GM18909 (cell line): ENCODE results near the gene SRSF2.
"Not testable (repeated sequence)": the region's sequence is repeated elsewhere in the genome, so short reads cannot be mapped to it uniquely, and the experiment has no call there.

Experiments used
- ATAC-seq: cut with Tn5 transposase; IDR thresholded peaks from one replicate; pipeline ENCODE4 v1.9.1; 2021; ENCODE audit warnings: mild to moderate bottlenecking; ENCODE audit not compliant: unreplicated experiment, poor library complexity

Gene SRSF2

DNA sequence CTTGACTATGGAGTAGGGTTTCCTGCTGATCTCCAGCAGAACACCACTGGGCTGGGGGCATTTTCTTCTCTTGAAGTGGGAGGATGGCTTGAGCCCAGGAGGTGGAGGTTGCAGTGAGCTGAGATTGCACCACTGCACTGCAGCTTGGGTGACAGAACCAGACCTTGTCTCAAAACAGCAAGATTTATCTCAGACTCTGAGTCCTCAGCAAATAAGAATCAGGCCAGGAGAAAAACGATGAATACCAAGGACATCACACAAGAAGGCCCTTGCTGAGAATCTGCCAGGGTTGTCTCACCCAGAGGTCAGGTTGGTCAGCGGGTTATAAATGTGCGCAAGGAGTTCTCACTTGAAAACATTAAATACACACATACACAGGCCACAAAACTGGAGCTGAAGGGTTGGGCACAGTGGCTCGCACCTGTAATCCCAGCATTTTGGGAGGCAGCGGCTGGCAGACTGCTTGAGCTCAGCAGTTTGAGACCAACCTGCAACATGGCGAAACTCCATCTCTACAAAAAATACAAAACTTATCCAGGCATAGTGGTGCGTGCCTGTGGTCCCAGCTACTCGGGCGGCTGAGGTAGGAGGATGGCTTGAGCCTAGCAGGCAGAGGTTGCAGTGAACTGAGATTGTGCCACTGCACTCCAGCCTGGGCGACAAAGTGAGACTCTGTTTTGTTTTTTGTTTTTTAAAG lies 34.0 kb downstream of the SRSF2 start:
- no peak for ATAC-seq

DNA sequence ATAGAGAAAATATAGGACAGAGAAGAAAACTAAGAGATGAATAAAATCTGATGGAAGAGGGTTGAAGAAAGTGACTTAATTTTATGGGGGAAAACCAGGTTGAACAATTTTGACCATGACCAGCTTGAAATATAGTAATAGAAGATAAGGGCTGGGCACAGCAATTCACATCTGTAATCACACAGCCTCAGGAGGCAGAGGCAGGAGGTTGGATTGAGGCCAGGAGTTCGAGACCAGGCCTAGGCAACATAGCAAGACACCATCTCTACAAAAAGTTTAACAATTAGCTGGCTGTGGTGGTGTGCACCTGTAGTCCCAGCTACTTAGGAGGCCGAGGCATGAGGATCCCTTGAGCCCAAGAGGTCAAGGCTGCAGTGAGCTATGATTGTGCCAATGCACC lies 35.1 kb downstream of the SRSF2 start:
- no peak for ATAC-seq

DNA sequence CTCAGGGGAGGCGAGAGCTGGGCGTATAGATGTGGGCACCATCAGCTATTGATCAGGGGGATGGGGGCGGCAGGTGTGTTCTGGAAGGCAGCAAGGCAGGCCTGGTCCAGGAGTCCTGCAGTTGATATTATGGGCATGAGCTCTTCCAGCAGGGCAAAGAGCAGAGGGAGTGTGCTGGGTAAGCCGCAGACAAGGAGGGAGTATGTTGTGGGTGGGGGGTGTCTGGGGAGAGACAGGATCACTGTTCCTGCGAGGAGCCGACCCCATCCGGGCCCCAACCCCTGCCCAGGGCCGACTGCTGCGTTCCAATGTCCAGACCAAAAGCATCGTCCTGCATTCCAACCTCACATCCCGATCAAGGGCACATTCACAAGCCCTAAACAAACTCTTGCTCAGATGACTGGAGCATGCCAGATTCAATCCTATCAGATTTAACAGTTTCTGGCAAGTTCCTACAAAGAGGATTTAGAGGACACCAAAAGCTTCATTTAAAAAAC lies 35.6 kb downstream of the SRSF2 start:
- ATAC-seq: no peak

DNA sequence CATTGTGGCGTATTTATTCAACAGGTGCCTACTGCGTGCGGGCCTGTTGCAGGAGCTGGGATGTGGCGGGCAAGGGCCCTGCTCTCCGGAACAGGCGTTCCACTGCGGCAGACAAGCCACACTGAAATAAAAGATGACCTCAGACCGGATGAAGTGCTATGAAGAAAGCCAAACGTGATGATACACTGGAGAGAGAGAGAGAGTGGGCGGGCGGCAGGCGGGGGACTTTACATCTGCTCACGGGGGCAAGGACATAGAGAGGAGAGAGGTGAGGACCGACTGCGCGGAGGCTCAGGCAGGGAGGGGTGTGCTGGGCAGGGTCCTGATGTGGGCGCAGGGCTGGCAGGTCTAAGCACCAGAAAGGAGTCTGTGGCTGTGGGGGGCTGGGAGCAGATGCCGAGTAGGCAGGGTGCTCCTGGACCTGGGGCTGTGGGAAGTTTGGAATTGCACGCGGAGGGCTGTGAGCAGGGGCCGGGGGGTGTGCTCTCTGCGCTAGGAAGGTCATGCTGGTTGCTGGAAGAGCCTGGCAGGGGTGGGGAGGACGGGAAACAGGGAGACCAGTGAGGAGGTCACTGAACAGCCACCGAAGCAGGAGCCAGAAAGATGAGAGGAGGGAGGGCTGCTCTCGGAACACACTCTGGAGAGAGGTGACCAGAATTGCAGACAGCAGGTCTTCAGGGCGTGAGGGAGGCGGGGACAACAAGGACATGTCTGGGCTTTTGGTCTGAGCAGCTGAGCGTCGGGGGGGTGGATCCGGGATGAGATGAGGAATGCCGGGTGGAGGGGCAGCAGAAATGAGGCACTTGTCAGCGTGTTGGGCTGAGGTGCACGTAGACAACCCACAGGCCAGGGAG lies 36.3 kb downstream of the SRSF2 start:
- ATAC-seq: no peak

DNA sequence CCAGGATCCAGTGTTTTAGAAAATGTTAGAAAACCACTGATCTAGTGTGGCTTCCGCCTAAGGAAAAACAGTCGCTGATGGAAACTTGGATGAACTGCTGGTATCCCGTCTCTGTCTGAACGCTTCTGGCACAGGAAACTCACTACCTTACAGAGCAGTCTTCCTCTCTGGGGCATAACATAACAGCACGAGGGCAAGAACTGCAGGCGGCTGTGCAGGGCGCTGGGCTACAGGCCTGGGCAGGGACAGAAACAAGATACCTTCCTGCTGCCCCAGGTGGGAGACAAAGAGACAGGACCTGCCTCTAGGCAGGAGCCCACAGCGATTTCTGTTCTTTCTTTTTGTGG lies 36.9 kb downstream of the SRSF2 start:
- ATAC-seq: no peak

DNA sequence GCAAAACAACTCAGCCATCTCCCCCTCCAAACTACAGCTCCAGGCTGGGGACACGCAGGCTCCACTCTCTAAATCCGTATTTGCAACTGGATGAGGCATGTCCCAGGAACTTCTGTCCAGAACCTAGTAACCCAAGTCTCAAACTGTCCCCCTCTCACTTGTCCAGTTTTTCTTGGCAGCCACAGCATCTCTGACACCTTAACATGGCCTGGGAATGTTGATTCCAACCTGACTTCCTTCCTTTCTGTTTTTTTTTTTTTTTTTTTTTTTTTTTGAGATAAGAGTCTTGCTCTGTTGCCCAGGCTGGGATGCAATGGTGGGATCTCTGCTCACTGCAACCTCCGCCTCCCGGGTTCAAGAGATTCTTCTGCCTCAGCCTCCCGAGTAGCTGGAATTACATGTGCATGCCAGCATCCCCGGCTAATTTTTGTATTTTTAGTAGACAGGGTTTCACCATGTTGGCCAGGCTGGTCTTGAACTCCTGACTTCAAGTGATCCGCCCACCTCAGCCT lies 38.6 kb downstream of the SRSF2 start:
- not testable (repeated sequence) for ATAC-seq

DNA sequence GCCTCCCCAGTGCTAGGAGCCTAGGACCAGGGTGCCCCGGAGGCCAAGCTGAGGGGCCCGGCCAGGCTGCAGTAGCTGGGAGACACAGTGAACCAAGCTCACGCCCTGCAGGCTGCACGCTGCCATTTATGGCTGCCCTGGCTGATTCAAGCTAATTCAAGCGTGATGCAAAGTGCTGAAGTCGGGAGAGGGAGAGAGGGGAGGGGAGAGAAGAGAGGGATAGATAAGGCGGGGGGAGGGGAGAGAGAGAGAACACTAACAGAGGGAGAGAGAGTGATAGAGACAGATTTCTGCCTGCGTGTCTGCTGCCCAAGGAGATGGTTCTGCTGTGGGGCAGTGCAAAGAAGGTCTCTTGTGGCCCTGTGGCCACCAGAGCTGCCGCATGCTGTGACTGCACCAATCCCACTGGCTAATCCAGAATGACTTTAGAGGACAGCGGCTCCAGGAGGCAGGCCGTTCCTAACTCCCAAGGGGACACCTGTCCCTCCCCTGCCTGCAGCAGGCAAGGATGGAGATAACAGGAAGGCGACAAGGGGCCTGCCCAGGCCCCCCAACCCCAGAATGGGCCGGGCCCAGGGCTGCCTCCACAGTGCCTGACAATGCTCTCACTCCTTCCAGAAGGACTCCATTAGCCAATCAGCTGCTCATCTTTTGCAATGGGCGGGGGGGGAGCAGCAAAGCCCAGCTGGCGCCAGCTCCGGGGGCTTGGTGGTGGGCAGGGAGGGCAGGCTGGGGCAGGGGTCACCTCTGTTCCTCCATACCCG lies 39.2 kb downstream of the SRSF2 start:
- ATAC-seq: no peak

DNA sequence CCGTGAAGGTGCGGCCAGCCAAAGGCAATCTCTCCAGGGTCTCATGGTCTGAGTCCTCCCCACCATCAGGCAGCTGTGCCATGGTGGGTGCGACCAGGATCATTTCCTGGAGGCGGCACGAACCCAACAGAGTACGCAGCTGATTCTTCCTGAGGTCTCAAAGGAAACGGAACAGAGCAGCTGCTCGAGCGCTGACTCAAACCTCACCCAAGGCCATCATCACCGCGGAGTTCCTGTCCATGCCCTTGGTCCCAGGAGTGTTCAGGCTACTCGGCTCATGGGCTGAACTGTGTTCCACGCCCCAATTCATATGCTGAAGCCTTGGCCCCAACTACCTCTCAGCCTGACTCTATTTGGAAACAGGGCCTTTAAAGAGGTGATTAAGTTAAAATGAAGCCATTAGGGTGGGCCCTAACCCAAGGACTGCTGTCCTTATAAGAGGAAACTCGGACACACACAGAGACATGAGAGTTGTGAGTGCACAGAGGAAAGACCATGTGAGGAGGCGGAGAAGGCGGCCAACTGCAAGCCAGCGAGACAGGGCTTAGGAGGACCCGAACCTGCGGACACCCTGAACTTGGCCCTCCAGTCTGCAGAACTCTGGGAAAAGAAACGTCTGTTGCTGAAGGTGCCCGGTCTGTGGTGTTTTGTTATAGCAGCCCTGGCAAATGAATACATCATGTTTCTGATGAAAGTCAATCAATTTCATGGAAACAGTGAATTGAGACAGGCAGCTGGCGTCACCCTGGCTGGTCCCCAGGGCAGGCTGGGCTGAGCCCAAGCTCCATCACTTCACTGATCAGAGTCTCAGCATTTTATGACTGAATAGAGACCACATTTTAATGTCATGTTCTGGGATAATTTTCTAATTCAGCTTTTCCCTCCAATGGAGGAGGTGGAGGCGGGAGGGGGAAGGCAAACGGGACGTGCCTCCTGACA lies 40.1 kb downstream of the SRSF2 start:
- ATAC-seq: peak; percentile 55

DNA sequence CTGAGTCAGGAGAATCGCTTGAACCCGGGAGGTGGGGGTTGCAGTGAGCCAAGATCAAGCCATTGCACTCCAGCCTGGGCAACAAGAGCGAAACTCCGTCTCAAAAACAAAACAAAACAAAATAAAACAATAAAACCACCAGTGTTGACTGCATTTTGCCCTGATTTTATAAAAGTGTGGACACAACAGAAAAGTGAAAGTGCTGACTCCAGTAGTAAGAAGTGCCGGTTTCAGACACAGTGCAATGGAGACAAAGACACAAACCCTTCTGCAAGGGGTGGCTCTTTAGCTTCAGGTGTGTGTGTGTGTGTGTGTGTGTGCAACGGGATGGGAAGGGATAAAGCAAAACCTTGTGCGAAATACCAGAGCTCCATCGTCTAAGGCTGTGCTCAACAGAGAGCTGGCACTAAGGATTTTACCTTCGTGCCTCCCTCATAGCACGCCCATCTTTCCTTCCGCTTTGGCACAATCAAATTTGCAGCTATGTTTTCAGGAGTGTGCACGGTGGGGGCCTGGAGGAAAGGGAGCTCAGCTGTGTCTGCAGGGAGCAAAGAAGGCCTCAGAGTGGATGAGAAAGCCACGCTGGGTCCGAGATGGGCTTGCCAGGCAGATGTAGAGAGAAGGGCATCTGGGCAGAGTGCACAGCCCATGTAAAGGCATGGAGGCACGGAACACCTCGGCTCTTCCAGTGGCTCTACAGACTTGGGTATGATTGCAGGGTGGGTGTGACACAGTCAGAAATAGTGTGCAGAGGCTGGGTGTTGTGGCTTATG lies 41.9 kb downstream of the SRSF2 start:
- ATAC-seq: no peak

DNA sequence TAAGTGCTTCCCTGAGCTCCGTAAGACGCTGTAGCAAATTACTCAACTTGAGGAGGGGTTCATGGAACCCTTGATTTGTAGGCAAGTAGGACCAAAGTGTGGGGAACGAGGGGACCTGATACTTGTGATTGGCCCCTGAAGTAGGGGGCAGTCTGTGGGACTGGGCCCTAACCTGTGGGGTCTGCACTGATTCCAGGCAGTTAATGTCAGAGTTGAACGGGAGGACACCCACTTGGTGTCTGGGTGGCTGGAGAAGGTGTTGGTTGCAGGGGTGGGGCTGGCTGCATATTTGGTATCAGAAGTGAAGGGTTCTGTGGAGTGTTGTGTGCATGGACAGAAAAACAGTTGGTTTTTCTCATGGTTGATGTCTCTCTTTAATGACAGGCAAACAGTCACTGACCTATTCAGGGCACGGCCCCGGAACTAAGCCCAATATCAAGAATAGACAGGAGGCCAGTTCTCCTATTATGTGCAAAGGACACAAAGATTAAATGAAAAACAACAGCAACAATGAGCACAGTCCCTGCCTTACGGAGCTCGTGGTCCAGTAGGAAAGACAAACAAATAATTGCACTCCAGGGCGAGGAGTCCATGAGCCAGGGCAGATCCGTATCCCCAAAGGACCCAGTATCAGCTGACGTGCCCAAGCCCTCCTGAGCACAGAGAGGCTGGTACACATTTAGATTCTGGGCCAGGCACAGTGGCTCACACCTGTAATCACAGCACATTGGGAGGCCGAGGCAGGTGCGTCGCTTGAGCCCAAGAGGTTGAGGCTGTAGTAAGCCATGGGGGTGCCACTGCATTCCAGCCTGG lies 45.5 kb downstream of the SRSF2 start:
- ATAC-seq: no peak

DNA sequence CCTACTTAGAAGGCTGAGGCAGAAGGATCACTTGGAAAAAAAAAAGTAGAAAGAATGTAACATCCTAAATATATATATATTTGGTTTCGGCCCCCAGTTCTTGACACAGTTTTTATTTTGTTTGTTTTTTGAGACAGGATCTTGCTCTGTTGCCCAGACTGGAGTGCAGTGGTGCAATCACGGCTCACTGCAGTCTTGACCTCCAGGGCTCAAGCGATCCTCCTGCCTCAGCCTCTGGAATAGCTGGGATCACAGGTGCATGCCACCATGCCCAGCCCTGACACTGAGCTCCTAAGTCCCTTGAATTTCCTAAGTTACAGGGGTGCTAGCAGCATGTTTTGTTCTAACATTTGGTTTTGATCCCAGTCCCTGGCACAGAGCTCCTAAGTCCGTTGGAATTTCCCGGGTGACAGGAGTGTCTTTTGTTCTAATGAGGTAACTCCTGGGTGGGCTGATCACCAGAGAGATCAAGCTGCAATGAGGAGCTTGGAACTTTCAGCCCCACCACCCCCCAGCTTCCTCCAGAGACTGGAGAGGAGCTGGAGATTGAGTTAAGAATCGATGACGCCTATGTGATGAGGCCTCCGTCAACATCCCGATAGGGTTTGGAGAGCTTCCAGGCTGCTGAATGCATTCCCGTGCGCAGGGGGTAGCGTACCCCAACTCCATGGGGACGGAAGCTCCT lies 46.4 kb downstream of the SRSF2 start:
- no peak for ATAC-seq

DNA sequence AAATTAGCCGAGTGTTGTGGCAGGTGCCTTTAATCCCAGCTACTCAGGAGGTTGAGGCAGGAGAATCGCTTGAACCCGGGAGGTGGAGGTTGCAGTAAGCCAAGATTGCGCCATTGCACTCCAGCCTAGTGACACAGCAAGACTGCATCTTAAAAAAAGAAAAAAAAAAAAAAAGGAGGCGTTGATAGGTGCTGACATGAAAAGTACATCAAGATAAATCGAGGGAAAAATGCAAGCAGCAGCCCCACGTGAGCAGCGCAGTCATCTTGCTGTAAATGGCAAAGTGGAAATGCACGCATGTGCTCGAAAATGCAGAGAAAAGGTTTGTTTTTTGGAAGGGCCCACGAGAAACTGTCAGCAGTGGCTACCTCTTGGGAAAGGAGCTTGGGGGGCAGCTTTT lies 47.3 kb downstream of the SRSF2 start:
- no peak for ATAC-seq

DNA sequence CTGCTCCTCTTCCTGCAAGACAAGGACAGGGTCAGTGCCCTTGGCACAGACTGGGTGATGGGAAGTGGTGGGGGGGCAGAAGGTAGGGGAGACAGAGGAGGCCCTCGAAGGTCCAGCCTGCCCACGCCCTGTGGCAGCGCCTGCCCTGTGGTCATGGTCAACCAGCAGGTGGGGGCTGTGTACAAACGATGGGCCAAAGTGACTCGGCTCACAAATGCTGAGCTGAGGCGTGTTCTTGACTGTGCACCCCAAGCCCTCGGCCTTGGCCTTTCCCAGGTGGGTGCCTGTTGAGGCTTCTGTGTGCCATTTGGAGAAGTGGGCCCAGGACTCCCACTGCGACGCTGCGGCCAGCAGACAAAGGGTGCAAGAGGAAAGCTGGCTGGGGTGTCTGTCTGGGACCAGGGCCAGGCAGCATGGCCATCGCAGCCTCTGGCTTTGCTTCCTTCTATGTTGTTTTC lies 48.9 kb downstream of the SRSF2 start:
- no peak for ATAC-seq

DNA sequence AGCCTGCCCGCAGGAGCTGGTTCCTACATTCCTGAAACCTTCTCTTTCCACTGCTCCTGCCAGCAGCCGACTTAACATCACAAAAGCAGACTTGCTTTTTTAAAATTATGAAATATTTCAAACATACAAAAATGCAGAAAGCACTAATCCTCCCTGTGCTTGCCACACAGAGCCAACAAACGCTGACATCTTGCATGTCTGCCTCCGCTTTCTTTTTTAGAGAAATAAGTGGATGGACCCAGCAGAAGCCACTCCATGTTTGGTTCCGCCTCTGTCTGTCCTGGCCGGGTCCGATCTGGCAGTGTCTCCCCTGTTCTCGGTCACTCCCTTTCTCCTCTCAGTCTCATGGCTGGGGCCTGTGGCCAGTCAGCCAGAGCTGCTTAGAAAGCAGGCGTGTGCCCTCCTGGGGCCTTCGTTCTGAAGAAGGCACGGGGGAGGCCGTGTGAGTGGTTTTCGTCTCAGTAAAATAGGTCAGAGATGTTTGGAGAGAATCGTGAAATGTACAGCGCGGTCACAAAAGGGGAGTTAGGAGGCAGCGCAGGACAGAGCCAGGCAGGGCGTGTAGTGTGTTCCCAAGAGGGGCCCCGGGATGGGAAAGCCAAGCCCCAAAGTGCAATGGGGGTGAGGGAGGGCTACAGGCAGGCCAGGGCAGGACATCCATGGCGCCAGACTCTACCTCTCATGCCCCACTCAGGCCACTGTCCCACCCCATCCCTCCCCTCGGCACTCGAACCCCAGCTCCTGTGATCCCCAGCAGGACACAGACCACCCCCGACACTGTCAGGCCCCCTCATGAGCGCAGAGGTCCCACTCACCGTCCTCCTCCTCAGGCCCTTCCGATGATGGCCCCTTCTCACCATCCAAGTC lies 49.6 kb downstream of the SRSF2 start:
- ATAC-seq: no peak

DNA sequence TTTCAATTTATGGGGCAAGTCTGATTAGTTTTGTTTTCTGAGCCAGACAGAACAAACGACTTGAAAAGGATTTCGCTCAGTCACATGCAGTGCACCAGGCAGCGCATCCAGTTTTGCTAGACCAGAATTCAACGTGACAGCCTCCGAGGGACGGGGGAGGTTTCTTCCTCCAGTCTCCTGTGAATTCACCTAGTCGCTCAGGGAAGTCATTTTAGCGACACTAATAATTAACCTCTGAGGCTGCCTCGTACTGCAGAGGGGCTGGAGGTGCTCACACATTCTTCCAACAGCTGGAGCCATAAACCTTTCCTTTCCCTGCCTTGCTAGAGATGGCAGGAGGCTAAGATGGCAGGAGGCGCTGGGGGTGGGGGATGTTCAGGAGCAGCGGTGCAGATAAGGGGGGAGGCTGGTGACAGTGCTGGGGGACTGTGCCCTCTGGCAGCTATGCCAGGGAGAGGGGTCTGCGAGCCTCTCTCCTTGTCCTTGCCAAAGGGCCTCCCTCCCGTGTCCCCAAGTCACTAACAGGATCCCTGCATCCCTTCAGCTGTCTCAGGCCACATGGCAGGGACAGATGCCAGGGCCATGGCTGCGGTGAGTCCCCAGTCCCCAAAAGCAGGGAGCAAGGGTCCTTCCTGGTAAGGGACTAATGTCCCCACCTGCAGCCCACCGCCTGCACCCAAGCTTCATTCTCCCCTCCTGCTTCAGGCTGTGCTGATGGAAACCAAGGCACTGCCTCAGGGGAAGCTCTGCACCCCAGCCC lies 50.4 kb downstream of the SRSF2 start:
- ATAC-seq: no peak

DNA sequence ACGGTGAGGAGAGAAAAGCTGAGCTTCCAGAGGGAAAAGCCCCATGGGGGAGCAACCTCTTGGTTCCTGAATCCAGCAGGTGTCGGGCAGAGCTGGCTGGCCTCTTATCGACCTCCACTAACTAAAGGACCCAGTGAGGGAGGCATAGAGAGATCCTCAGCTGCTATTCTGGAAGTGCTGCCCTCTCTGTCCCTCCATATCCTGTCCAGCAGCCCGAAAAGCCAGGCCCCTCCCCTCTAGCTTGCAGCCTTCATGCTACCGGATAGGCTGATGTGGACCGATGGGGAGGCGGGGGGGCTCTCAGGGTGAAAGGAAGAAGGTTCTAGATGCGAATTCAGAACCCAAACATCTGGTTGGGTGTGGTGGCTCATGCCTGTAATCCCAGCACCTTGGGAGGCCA lies 51.3 kb downstream of the SRSF2 start:
- ATAC-seq: no peak
